ENCODE results near the gene WSCD2.

Gene WSCD2

GRCh38 chr12:108193493-108193892 is 64.4 kb downstream of the WSCD2 start:
- Histone ChIP-seq H3K9ac (ENCODE audit: insufficient read length) (no peak overlapping the region), H3K27ac (no peak overlapping the region), H3K36me3 (ENCODE audit: insufficient read depth, low read length) (no peaks in the 10 kb centered on the region), H3K4me3 (no peak overlapping the region), H3K9me3 (ENCODE audit: low read depth, low read length) (no peaks in the 10 kb centered on the region)
- no peak for DNase-seq (ENCODE audit: low read depth, low spot score)
- TF ChIP-seq EZH2 (IDR thresholded peaks at IDR 0.05) (no peak), POLR2AphosphoS5 (IDR thresholded peaks at IDR 0.05; ENCODE audit: borderline replicate concordance, low read depth, low read length) (no peak), FOXP2 (optimal IDR thresholded peaks at IDR 0.05; ENCODE audit: control extremely low read depth, extremely low read length, insufficient read depth) (no peak)

- no peak for DNase-seq (ENCODE audit: low read depth, low spot score)
- no peak for TF ChIP-seq FOXP2 (optimal IDR thresholded peaks at IDR 0.05; ENCODE audit: control extremely low read depth, extremely low read length, insufficient read depth)
- no peak for TF ChIP-seq EZH2 (IDR thresholded peaks at IDR 0.05)
- no peak for TF ChIP-seq POLR2AphosphoS5 (IDR thresholded peaks at IDR 0.05; ENCODE audit: borderline replicate concordance, low read depth, low read length)
Measured at GRCh38 chr12:108193917-108194316, 64.8 kb downstream of the WSCD2 start.

GRCh38 chr12:108194585-108194984 is 65.5 kb downstream of the WSCD2 start:
- no peak overlapping the region for H3K4me3 ChIP-seq
- no peaks in the 10 kb centered on the region for H3K36me3 ChIP-seq (ENCODE audit: insufficient read depth, low read length)
- DNase-seq (ENCODE audit: low read depth, low spot score) = no peak
- no peaks in the 10 kb centered on the region for H3K9me3 ChIP-seq (ENCODE audit: low read depth, low read length)
- H3K27ac ChIP-seq = no peak overlapping the region
- H3K9ac ChIP-seq (ENCODE audit: insufficient read length) = no peak overlapping the region
- no peak for TF ChIP-seq POLR2AphosphoS5 (IDR thresholded peaks at IDR 0.05; ENCODE audit: borderline replicate concordance, low read depth, low read length)
- no peak for TF ChIP-seq EZH2 (IDR thresholded peaks at IDR 0.05)
- TF ChIP-seq FOXP2 (optimal IDR thresholded peaks at IDR 0.05; ENCODE audit: control extremely low read depth, extremely low read length, insufficient read depth) = no peak

More at GRCh38 chr12:108193917-108194316, 64.8 kb downstream of the WSCD2 start:
- Histone ChIP-seq H3K27ac (no peak overlapping the region), H3K4me3 (no peak overlapping the region), H3K9ac (ENCODE audit: insufficient read length) (no peak overlapping the region), H3K9me3 (ENCODE audit: low read depth, low read length) (no peaks in the 10 kb centered on the region), H3K36me3 (ENCODE audit: insufficient read depth, low read length) (no peaks in the 10 kb centered on the region)

- no peak for DNase-seq (ENCODE audit: low read depth, low spot score)
- Histone ChIP-seq H3K9ac (ENCODE audit: insufficient read length) (no peak overlapping the region), H3K36me3 (ENCODE audit: insufficient read depth, low read length) (no peaks in the 10 kb centered on the region), H3K4me3 (no peak overlapping the region), H3K27ac (no peak overlapping the region), H3K9me3 (ENCODE audit: low read depth, low read length) (no peaks in the 10 kb centered on the region)
- no peak for TF ChIP-seq FOXP2 (optimal IDR thresholded peaks at IDR 0.05; ENCODE audit: control extremely low read depth, extremely low read length, insufficient read depth)
- TF ChIP-seq EZH2 (IDR thresholded peaks at IDR 0.05) = no peak
- no peak for TF ChIP-seq POLR2AphosphoS5 (IDR thresholded peaks at IDR 0.05; ENCODE audit: borderline replicate concordance, low read depth, low read length)
Measured at GRCh38 chr12:108196319-108196718, 67.2 kb downstream of the WSCD2 start.

- no peak for DNase-seq (ENCODE audit: low read depth, low spot score)
- Histone ChIP-seq H3K9me3 (ENCODE audit: low read depth, low read length) (no peaks in the 10 kb centered on the region), H3K27ac (no peak overlapping the region), H3K4me3 (no peak overlapping the region), H3K9ac (ENCODE audit: insufficient read length) (no peak overlapping the region), H3K36me3 (ENCODE audit: insufficient read depth, low read length) (no peaks in the 10 kb centered on the region)
- TF ChIP-seq POLR2AphosphoS5 (IDR thresholded peaks at IDR 0.05; ENCODE audit: borderline replicate concordance, low read depth, low read length) = no peak
- no peak for TF ChIP-seq EZH2 (IDR thresholded peaks at IDR 0.05)
- no peak for TF ChIP-seq FOXP2 (optimal IDR thresholded peaks at IDR 0.05; ENCODE audit: control extremely low read depth, extremely low read length, insufficient read depth)
Measured at GRCh38 chr12:108196921-108197320, 67.8 kb downstream of the WSCD2 start.

- H3K9me3 ChIP-seq (ENCODE audit: low read depth, low read length) = no peaks in the 10 kb centered on the region
- H3K27ac ChIP-seq = no peak overlapping the region
- H3K36me3 ChIP-seq (ENCODE audit: insufficient read depth, low read length) = no peaks in the 10 kb centered on the region
- no peak for TF ChIP-seq EZH2 (IDR thresholded peaks at IDR 0.05)
- TF ChIP-seq FOXP2 (optimal IDR thresholded peaks at IDR 0.05; ENCODE audit: control extremely low read depth, extremely low read length, insufficient read depth) = no peak
- no peak for TF ChIP-seq POLR2AphosphoS5 (IDR thresholded peaks at IDR 0.05; ENCODE audit: borderline replicate concordance, low read depth, low read length)
- H3K9ac ChIP-seq (ENCODE audit: insufficient read length) = no peak overlapping the region
- H3K4me3 ChIP-seq = no peak overlapping the region
- no peak for DNase-seq (ENCODE audit: low read depth, low spot score)
Measured at GRCh38 chr12:108198043-108198442, 69.0 kb downstream of the WSCD2 start.

- Histone ChIP-seq H3K4me3 (no peak overlapping the region), H3K27ac (no peak overlapping the region), H3K36me3 (ENCODE audit: insufficient read depth, low read length) (no peaks in the 10 kb centered on the region), H3K9me3 (ENCODE audit: low read depth, low read length) (no peaks in the 10 kb centered on the region), H3K9ac (ENCODE audit: insufficient read length) (no peak overlapping the region)
- TF ChIP-seq EZH2 (IDR thresholded peaks at IDR 0.05) (no peak), FOXP2 (optimal IDR thresholded peaks at IDR 0.05; ENCODE audit: control extremely low read depth, extremely low read length, insufficient read depth) (no peak), POLR2AphosphoS5 (IDR thresholded peaks at IDR 0.05; ENCODE audit: borderline replicate concordance, low read depth, low read length) (no peak)
- no peak for DNase-seq (ENCODE audit: low read depth, low spot score)
Measured at GRCh38 chr12:108199106-108199505, 70.0 kb downstream of the WSCD2 start.

- DNase-seq (ENCODE audit: low read depth, low spot score) = no peak
Measured at GRCh38 chr12:108201808-108202207, 72.7 kb downstream of the WSCD2 start.

More at GRCh38 chr12:108201808-108202207, 72.7 kb downstream of the WSCD2 start:
- H3K27ac ChIP-seq = no peak overlapping the region
- no peaks in the 10 kb centered on the region for H3K36me3 ChIP-seq (ENCODE audit: insufficient read depth, low read length)
- H3K9ac ChIP-seq (ENCODE audit: insufficient read length) = no peak overlapping the region
- H3K9me3 ChIP-seq (ENCODE audit: low read depth, low read length) = no peaks in the 10 kb centered on the region
- TF ChIP-seq EZH2 (IDR thresholded peaks at IDR 0.05) (no peak), FOXP2 (optimal IDR thresholded peaks at IDR 0.05; ENCODE audit: control extremely low read depth, extremely low read length, insufficient read depth) (no peak), POLR2AphosphoS5 (IDR thresholded peaks at IDR 0.05; ENCODE audit: borderline replicate concordance, low read depth, low read length) (no peak)
- H3K4me3 ChIP-seq = no peak overlapping the region
